MCF 10A (cell line): ENCODE results near the gene HMOX2. TPM values are rescaled to one million over a fixed set of nuclear protein-coding genes. Genes with fewer than 3 reads are reported as not detected.

ENCODE experiments used
- BruUV-seq: library from RNA; stranded (reverse); fragments of 400-500 nt; replicated peaks from 2 replicates; lab custom pipeline; 2021; lab: Mats Ljungman, UMichigan
- CTCF ChIA-PET: fragments of 300-600 bp; sonication (Branson Sonifier 250); formaldehyde crosslinking; extraction: SDS; loops from one replicate; lab custom pipeline; 2021; ENCODE audit warnings: antibody characterized with exemption, inconsistent platforms; lab: Yijun Ruan, JAX
- POLR2A ChIA-PET: fragments of 300-600, 350-650 bp; sonication (Branson Sonifier 250); formaldehyde crosslinking; extraction: SDS; loops from one replicate; lab custom pipeline; 2020; ENCODE audit warnings: antibody characterized with exemption, inconsistent platforms; lab: Yijun Ruan, JAX
- DNase-seq: peaks from one replicate; pipeline ENCODE4 v3.0.0-alpha.2; 2018; ENCODE audit not compliant: unreplicated experiment
- H3K27ac Mint-ChIP-seq: one replicate; pipeline ENCODE4 v1.8.0; 2022; ENCODE audit warnings: mild to moderate bottlenecking, low read depth, mixed read lengths; ENCODE audit not compliant: unreplicated experiment
- H3K27me3 Mint-ChIP-seq: one replicate; pipeline ENCODE4 v1.8.0; 2022; ENCODE audit warnings: mixed read lengths; ENCODE audit not compliant: insufficient read depth, unreplicated experiment
- H3K36me3 Mint-ChIP-seq: one replicate; pipeline ENCODE4 v1.8.0; 2022; ENCODE audit warnings: mild to moderate bottlenecking, moderate library complexity, mixed read lengths; ENCODE audit not compliant: insufficient read depth, unreplicated experiment
- H3K4me1 Mint-ChIP-seq: one replicate; pipeline ENCODE4 v1.8.0; 2022; ENCODE audit warnings: mixed read lengths; ENCODE audit not compliant: insufficient read depth, unreplicated experiment
- H3K4me3 Mint-ChIP-seq: one replicate; pipeline ENCODE4 v1.8.0; 2022; ENCODE audit warnings: mild to moderate bottlenecking, moderate library complexity, mixed read lengths; ENCODE audit not compliant: unreplicated experiment
- H3K9me3 Mint-ChIP-seq: one replicate; pipeline ENCODE4 v1.8.0; 2022; ENCODE audit warnings: mixed read lengths; ENCODE audit not compliant: unreplicated experiment
- CTCF ChIP-seq: fragments of 200-600 bp; IDR thresholded peaks from one replicate; pipeline ENCODE4 v1.8.0; 2022; ENCODE audit warnings: antibody characterized with exemption, mild to moderate bottlenecking; ENCODE audit not compliant: unreplicated experiment
- intact Hi-C: fragments of 100-400 bp; cut with micrococcal nuclease; formaldehyde crosslinking; loops from 2 replicates; pipeline ENCODE4 v1.14.1; 2022
- total RNA-seq: library from RNA; stranded (reverse); gene quantifications from 2 replicates; pipeline ENCODE4 v1.2.3, GENCODE V29; 2022

Gene HMOX2
- total RNA-seq, 1 experiment from 2014 or later: 65.6 TPM

- Mint-ChIP-seq H3K36me3 (no peaks in the 10 kb centered on the region), H3K27me3 (no peaks in the 10 kb centered on the region), H3K27ac (no peak overlapping the region), H3K9me3 (no peaks in the 10 kb centered on the region), H3K4me1 (no peaks in the 10 kb centered on the region), H3K4me3 (no peak overlapping the region)
- TF ChIP-seq CTCF: no peak
- no peak for DNase-seq
- CTCF ChIA-PET: interaction anchor here (0.6 to 1.8 kb wide), 4 partner anchors 8 to 26 kb away, joined by 3 to 4 read pairs (median 4); no protein-coding TSS in a partner anchor
- POLR2A ChIA-PET: no interaction called here
- intact Hi-C loops: no loop called here
- no TSS peak for BruUV-seq
Measured at GRCh38 chr16:4522051-4522581, 45.9 kb downstream of the HMOX2 start.

- Mint-ChIP-seq H3K27ac (no peak overlapping the region), H3K27me3 (no peaks in the 10 kb centered on the region), H3K4me1 (no peaks in the 10 kb centered on the region), H3K36me3 (no peaks in the 10 kb centered on the region), H3K4me3 (no peak overlapping the region), H3K9me3 (no peaks in the 10 kb centered on the region)
- CTCF ChIA-PET: interaction anchor here (0.8 to 1.8 kb wide), 3 partner anchors 9 to 22 kb away, joined by 3 to 4 read pairs (median 3); no protein-coding TSS in a partner anchor
- DNase-seq: no peak
- POLR2A ChIA-PET: no interaction called here
- intact Hi-C loops: no loop called here
- TF ChIP-seq CTCF: no peak
- BruUV-seq: no TSS peak
Measured at GRCh38 chr16:4523686-4524085, 47.5 kb downstream of the HMOX2 start.

- H3K9me3 Mint-ChIP-seq: no peaks in the 10 kb centered on the region
- DNase-seq: no peak
- H3K27ac Mint-ChIP-seq: no peak overlapping the region
- H3K27me3 Mint-ChIP-seq: no peaks in the 10 kb centered on the region
- CTCF ChIA-PET: interaction anchor here (1.4 to 1.6 kb wide), 2 partner anchors 23 to 24 kb away, joined by 3 to 5 read pairs; no protein-coding TSS in a partner anchor
- no peak overlapping the region for H3K4me3 Mint-ChIP-seq
- TF ChIP-seq CTCF: no peak
- peaks cover 7% of the 10 kb centered on the region for H3K4me1 Mint-ChIP-seq
- H3K36me3 Mint-ChIP-seq: no peaks in the 10 kb centered on the region
- intact Hi-C loops: no loop called here
- POLR2A ChIA-PET: no interaction called here
- no TSS peak for BruUV-seq
Measured at GRCh38 chr16:4524571-4524970, 48.4 kb downstream of the HMOX2 start.

- ChIA-PET POLR2A (no interaction called here), CTCF (interaction anchor here (1.6 kb wide), 1 partner anchor 23 kb away, joined by 5 read pairs; no protein-coding TSS in a partner anchor)
- H3K36me3 Mint-ChIP-seq: no peaks in the 10 kb centered on the region
- peaks cover 8% of the 10 kb centered on the region for H3K4me1 Mint-ChIP-seq
- BruUV-seq: no TSS peak
- no peaks in the 10 kb centered on the region for H3K27me3 Mint-ChIP-seq
- TF ChIP-seq CTCF: no peak
- intact Hi-C loops: no loop called here
- H3K27ac Mint-ChIP-seq: no peak overlapping the region
- H3K4me3 Mint-ChIP-seq: no peak overlapping the region
- H3K9me3 Mint-ChIP-seq: no peaks in the 10 kb centered on the region
- DNase-seq: no peak
Measured at GRCh38 chr16:4525069-4525468, 48.9 kb downstream of the HMOX2 start.
